T1000 (cell line): ENCODE results near the gene APOBEC3B.
"Not testable (repeated sequence)": the region's sequence is repeated elsewhere in the genome, so short reads cannot be mapped to it uniquely, and the experiment has no call there.

Experiments used
- DNase-seq: peaks from one replicate; lab custom pipeline; 2025; ENCODE audit warnings: mixed read lengths; lab: John Stamatoyannopoulos, UW

APOBEC3B gene

DNA sequence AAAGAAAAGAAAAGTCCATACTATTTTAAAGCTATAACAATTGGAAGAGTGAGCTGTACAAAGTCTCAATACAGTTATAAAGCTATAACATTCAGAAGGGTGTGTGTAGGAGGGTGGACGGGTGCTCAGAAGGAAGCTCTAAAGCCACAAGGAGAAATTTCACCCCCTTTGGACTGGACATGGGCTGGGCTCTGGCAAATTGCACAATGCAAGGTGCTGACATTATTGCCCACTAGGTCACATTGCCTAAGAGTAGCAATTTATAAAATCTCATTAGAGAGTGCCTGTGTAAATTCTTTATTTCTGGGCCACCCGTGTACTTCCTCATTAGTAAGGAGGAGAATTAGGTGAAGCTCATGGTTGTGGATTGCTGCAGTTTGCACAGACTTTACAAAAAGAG is 30.4 kb upstream of the APOBEC3B start:
- no peak for DNase-seq

DNA sequence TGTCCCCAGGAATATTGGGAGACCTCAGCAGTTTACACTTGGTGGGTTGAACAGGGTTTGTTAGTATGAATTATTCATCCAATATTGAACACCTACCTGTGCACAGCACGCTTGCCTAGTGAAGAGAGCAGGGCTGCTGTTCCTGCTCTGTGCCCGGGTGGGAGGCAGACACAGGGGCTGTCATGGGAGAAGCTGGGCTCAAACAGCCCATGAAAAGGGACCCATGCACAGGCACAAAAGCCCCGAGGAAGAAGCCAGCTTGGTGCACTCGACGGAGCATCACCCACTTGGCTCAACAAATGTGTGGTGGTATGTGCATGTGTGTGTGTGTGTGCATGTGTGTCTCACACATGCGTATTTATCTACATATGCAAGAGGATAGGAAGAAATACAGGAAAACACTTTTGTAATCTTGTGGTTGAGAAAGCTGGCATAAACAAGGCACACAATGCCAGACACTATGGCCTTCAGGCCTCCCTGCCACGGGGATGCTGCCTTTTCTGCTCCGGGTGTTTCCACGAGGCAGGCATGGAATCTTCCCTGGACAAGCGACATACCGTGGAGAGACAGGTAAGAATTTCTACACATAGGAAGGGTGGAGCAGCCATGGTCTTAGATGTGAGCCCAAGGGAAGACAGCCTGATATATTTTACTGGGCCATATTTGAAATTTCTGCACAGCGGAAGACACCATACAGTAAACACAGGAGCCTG is 29.7 kb upstream of the APOBEC3B start:
- no peak for DNase-seq

DNA sequence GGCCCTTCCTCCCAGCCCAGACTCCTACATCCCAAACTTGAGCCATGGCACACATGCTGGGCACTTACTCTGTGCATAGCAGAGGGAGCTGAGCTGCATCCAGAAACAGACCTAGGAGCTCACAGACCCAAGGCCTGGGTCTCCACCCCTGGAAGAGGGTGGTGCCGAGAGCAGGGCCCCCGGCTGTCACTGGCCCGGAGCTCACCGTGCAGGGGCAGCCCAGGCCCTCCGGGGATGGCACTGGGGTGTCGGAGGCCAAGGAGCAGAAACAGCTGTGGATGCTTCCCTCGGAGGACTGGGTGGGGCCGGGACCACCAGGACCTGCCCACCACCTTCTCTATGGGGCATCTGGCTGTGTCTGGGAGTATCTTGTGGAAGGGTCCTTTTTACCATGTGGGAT is 29.1 kb upstream of the APOBEC3B start:
- no peak for DNase-seq

DNA sequence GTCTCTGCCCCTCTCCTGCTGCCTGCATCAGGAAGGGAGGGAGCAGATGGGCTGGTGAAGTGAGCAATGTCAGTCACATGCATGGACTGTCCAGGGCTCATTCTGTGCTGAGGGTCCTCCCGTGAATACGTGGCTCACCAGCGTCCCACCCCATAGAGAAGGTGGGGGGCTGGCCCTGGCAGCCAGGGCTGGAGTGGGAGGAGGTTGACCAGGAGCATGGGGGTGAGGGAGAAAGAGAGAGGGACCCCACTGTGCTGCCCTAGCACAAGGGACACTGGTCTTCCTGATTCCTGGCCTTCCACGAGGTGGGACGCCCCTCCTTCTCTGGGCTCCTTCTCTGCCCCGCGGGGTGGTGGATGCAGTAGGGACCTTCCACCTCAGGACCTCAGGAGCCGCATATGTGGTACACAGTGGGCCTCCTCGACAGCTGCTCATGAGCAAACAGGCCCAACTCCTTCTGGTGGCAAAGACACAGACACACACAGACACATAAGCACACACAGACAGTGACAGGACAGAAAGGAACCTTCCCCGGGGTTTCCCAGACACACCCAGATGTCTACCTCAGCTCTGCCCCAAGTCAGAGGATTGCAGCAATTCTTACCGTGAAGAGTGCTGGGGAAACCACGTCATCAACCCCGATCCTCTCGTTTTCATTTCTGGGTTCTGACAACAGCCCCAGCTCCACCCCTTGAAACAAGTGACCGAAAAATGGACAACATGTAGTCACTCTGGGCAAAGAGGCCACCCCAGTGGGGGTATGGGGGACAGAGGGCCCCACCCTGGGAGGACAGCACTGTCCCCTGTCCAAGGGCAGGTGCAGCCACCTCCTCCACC is 28.4 kb upstream of the APOBEC3B start:
- no peak for DNase-seq

DNA sequence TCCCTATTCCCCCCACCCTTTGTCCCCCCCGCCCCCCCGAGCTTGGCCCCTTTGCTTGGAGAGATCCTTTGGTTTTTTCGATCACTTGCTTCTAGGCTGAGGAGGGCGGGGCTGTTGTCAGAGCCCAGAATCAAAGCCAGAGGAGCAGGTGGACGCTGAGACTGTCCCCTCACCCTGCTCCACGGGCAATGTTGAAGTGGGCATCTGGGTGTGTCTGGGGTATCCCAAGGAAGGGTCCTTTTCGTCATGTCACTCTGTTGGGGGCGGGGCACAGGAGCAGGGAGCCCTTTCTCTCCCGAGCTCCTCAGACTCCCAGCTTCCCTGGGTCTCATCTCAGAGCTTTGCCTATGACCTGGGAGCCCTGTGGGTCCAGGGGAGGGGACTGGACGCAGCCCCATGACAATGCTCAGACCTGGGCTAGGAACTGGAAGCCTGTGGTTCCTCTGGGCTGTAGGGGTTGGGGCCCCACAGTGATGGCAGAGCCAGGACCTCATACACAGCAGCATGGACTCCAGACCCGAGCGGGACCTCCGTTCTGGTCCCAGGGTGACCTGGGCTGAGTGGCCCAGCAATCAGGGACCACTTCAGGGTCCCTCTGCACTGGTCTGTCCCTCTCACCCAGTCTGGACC is 27.6 kb upstream of the APOBEC3B start:
- no peak for DNase-seq

DNA sequence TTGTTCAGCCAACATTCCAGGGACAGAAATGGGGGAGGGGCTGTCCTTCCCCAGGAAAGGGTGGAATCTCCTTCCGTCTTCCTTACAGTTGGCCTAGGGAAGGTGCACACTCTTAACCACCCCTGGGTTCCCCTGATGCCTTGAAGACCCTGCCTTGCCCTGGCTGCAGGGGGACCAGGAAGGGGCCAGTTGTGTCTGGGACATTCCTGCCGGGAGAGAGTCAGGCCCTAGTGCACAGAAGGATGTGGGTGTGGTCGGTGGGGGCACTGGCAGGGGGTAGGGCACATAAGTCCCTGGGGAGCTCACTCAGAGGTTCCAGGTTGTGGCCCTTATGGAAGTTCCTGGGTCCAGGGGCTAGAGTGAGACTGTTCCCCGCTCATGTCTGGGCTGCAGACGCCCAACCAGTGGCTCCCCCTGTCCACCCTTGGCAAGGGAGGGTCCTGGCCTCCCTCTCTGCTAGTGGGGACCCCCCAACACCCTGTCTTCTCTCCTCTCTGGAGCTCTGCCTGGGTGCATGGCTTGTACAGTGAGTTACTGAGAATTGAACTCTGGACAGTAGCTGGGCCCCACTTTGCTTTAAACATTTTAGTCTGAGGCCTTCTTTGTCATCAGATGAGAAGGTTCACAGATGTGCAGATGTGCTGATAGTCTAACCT is 26.8 kb upstream of the APOBEC3B start:
- DNase-seq, result no peak

DNA sequence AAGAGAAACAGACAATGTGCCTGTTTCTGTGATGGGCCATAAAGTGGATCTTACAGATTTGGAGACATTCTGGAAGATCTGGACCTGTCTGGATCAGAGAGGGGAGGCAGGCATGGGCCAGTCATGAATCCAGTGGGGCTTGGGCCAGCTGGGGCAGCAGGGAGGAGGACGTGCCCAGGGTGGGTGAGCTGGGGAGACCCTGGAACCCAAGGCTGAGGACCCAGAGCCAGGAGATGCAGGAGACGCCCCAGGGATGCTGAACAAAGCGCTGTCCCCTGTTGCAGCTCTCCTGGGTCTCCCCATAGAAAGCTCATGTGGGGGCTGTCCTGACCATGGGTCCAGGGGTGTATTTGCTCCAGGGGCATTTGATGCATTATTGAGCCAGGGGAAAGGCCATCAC is 26.2 kb upstream of the APOBEC3B start:
- DNase-seq, result no peak

DNA sequence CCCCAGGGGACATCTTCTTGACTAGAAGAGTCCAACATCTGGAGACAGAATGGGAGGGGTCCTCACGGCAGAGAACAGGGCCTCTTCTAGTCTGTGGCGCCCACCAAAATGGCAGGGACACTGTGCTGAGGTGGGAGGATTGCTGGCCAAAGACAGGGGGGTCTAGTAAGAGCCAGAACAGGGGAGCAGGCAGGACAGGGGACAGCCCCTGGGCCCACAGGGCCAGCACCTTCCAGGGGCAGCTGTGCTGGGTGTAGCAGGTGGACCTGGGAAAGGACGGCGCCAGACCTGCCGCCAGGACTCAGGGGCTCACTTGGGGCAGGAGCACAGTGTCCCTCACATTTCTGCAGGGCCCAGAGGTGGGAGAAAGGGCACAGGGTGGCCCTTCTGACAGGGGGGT is 25.6 kb upstream of the APOBEC3B start:
- no peak for DNase-seq

DNA sequence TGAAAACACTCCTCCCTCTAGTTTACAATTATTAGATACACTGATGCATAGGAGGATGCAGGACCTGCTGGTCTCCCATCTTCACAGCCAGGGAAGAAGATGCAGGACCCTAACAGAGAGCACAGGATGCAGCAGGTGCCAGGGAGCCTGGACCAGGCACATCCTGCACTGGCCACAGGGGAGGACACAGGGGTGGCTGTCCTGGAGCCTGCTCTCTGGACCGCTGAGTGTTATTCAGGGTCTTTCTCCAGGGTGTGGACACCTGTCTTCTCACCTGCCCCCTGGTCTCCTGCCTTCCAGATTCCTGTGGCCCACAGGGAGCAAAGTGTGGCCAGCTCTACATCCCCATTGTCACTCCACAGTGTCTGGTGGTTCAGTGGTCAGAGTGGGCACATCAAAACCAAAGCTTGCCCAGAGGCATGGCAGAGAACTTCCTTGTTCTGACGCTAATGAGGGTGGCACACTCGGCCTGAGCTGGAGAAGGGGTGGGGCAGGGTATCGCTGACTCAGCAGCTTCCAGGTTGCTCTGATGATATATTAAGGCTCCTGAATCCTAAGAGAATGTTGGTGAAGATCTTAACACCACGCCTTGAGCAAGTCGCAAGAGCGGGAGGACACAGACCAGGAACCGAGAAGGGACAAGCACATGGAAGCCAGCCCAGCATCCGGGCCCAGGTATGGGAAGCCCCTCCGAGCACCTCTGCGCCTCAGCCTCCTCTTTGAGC is 24.9 kb upstream of the APOBEC3B start, which contains the start of gene APOBEC3A:
APOBEC3A (plus strand) TSS at position 564 of the 725 bp plus-strand sequence; CDS start at position 647, 83 bp downstream.
- no peak for DNase-seq

DNA sequence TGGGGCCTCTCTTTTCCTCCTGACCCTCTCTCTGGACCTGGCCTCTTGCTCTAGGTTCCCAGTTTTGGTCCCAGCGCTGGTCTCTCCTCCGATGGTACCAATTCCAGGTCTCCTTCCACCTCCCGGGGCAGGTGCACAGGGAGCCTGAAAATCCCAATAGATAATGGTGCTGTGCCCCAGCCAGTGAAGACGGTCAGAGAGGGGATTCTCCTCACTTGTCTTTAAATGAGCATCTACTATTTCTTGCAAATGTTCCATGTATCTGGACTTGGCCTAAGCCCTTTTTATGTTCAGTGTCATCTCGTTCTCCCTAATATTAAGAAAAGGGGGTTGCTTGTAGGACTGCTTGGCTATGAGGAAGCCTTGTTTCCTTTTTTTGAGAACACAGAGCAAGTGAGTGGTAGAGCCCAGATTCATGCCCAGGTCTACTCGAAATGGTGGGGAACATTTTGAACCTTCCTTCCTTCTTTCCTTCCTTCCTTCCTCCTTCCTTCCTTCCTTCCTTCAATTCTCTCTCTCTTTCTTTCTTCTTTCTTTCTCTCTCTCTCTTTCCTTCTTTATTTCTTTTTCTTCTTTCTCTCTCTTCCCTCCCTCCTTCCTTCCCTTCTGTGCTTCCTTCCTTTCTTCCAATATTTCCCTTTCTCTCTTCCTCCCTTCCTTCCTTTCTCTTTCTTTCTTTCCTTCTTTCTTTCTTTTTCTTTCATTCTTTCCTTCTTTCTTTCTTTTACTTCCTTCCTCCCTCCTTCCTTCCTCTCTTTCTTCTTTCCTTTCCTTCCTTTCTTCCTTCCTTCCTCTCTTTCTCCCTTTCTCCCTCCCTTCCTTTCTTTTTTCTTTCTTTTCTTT is 24.1 kb upstream of the APOBEC3B start:
- DNase-seq, result no peak

DNA sequence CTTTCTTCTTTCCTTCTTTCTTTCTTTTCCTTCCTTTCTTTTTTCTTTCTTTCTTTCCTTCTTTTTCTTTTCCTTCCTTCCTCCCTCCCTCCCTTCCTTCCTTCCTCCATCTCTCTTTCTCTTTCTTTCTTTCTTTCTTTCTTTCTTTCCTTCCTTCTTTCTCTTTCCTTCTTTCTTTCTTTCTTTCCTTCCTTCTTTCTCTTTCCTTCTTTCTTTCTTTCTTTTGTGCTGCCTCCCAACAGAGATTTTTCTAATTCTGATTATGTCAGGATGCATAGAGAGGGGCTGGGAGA is 23.6 kb upstream of the APOBEC3B start:
- not testable (repeated sequence) for DNase-seq

DNA sequence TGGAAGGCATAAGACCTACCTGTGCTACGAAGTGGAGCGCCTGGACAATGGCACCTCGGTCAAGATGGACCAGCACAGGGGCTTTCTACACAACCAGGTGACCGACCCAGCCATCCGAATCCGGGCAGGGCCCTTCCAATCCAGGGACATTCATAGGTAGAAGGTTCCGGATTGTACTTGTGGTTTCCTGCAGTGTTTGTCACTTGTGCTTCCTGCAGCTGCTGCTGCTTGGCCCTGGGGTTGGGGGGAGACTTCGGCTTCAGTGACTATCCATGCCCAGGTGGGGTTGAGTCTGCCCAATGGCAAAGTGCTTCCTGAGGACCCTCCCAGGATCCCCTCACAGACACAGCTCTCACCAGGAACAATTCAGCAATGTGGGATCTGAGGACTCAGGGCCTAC is 22.6 kb upstream of the APOBEC3B start:
- no peak for DNase-seq

DNA sequence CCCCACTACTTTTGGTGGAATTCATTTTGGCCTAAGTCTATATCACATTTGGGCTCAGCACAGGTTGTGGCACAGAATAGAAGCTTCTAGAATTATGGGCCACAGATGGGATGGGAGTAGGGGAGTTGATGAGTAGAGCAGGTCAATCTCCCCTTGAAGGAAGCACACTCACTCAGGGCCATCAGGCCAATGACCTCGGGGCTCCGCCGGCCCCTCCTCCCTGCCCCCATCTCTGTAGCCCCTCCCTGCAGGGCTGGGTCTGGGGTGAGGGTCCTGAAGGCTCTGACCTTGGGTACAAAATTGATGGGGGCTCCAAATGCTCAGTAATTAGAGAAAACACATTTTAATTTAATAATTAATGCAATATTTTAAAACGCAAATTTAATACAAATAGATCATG is 21.5 kb upstream of the APOBEC3B start:
- not testable (repeated sequence) for DNase-seq

DNA sequence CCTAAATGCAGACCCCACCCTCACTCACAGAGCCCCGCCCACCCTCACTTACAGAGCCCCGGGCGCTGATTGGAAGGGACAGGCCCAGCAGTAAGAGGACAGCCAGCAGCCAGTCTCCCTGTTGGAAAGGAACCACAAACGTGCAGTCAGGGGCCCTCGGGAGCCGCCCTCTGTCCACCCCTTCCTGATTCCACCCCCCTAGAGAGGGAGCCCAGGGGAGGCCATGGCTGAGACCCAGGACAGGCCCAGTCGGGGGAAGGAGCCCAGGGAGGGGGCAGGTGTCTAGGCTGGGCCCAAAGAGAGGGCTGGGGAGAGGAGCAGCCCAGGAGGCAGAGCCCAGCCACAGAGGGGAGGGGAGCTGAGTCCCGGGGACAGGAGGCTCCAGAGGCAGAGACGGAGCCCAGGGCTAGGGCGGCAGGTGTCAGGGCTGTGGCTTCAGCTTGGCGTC is 18.8 kb upstream of the APOBEC3B start:
- not testable (repeated sequence) for DNase-seq

DNA sequence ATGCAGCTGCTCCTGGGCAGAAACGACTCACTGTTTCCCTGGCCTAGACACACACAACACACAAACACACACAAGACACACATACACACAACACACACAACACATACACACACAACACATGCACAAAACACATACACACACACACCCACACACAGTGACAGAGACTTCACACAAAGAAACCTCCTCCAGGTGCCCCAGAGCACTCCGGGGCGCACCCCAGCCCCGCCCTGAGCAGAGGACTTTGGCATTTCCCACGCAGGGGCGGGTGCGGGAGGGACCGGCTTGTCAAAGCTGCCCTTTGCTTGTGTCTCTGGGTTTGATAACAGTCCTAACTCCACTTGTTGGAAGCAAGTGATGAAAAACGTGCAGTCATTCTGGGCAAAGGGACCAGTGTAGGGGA is 18.3 kb upstream of the APOBEC3B start:
- DNase-seq, result no peak

DNA sequence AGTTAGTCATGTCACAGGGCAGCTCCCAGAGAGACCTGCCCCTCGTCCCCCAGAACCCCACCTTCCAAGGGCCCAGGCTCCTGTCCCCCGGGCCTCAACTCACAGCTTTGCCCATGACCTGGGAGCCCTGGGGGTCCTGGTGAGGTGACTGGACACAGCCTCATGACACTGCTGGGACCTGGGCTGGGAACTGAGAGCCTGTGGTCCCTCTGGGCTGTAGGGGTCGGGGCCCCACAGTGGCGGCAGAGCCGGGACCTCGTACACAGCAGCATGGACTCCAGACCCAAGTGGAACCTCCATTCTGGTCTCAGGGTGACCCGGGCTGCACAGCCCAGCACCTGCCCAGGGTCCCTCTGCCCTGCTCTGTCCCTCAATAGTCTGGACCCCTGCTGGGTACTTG is 17.8 kb upstream of the APOBEC3B start:
- no peak for DNase-seq

DNA sequence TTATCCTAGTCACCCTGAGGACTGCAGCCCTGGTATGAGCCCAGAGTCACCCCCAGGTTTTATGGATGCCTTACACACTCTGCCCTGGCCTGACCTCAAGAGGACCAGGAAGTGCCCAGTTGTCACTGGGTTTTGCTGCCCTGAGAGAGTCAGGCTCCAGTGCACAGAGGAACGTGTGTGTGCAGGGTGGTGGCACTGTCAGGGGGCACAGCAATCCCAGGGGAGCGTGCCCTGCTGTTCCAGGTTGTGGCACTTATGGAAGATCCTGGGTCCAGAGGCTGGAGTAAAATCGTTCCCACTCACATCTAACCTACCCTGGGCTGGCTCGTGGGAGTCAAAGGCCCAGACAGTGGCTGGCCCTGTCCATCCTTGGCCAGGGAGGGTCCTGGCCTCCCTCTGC is 17.2 kb upstream of the APOBEC3B start:
- no peak for DNase-seq

DNA sequence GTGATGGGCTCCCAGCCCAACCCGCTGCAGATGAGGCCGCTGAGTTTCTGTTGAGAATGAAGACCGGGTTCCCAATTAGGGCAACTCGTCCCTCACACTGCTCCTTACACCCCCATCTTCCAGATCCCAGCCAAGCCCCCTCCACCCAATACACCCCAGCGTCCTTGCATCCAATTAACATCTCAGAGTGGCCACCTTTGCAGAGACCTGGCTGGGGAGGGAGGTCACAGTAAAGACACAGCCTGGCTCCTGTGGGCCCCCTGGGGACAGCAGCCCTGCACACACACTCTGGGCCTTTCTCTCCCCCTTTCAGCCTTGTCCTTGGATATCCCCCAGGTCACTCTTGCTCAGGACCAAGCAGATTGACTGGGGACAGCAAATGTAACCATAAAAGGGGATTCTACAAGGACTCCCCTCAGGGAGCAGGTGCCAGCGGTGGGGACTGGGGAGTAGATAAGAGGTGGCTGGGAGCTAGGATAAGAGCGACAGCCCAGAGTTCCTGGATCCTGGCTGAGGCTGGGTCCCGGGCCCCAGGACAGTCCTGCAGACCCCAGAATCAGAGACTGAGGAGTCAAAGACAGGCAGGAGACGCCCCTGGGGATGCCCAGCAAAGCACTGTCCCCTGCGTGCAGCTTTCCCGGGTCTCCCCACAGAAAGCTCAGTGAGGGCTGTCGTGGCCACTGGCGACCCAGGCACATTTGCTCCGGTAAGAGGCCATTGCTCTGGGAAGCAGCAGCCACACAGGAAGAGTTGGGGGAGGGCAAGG is 16.4 kb upstream of the APOBEC3B start:
- DNase-seq, result no peak

DNA sequence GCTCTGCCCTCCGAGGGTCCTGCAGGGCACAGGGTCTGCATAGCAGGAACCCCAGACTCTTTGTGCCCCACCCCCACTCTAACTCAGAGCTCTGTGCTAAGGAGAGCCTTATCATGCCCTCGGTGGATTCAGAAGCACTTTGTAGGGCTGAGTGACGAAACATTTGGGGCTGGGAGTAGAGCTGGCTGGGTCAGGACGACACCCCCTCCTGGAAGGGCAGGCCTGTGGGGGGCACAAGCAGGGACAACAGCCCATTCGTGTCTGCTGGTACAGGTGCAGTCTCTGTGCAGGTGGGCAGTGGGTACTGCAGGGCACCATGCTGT is 15.8 kb upstream of the APOBEC3B start:
- DNase-seq, result no peak

DNA sequence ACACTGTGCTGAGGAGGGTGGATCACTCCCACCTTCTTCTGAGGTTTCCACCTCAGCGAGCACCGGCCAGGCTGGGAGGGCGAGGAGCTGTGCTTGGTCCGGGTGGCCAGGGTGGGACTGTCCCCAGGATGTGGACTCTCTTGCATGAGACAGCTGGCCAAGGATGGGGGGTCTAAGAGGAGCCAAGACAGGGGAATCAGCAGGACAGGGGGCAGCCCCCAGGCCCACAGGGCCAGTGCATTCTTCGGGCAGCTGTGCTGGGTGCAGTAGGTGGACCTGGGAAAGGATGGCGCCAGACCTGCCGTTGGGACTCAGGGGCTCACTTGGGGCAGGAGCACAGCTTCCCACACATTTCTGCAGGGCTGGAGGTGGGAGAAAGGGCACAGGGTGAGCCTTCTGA is 15.2 kb upstream of the APOBEC3B start:
- DNase-seq, result no peak
